ENCODE results near the gene FAIM2. TPM values are rescaled to one million over a fixed set of nuclear protein-coding genes. Genes with fewer than 3 reads are reported as not detected.
"Not testable (repeated sequence)": the region's sequence is repeated elsewhere in the genome, so short reads cannot be mapped to it uniquely, and the experiment has no call there.

The FAIM2 gene
- total RNA-seq, 1 experiment from 2014 or later = 0.09 TPM

DNA sequence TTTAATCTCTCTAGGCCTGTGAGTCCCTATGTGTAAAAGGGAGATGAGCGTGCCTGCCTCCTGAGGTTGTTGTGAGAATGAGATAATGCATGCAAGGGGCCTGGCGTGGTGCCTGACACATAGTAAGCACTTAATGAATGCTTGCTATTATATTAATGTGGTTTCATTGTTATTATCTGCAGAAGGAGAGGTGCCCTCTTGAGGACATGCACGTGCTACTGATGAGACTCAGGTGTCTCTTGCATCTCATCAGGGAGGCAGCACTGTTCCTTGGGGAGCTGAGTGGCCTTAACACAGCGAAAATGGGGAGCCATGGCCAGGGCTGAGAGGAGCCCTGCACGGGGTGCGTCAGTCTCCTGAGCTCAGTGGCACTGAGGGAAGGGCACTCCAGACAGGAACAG, 30.9 kb downstream of the FAIM2 start:
- H3K4me1 ChIP-seq = peaks cover 30% of the 10 kb centered on the region
- Mint-ChIP-seq H3K27ac (ENCODE audit: unreplicated experiment) (no peak overlapping the region), H3K9me3 (ENCODE audit: unreplicated experiment) (peaks cover 5% of the 10 kb centered on the region), H3K4me1 (ENCODE audit: low read depth, unreplicated experiment) (peaks cover 18% of the 10 kb centered on the region), H3K27me3 (ENCODE audit: insufficient read depth, unreplicated experiment) (no peaks in the 10 kb centered on the region), H3K36me3 (ENCODE audit: insufficient read depth, unreplicated experiment) (peaks cover 2% of the 10 kb centered on the region), H3K4me3 (ENCODE audit: unreplicated experiment) (no peak overlapping the region)
- H3K4me3 ChIP-seq (ENCODE audit: low read depth, low read length) = no peak overlapping the region
- intact Hi-C loops (cut with micrococcal nuclease; ENCODE audit: unreplicated experiment) = no loop called here
- BruUV-seq (replicated peaks) = no TSS peak
- POLR2A ChIA-PET = no interaction called here
- H3K9me3 ChIP-seq = no peaks in the 10 kb centered on the region
- CTCF ChIA-PET = interaction anchor here (1.1 kb wide), 1 partner anchor 22 kb away, joined by 3 read pairs; no protein-coding TSS in a partner anchor
- no peaks in the 10 kb centered on the region for H3K36me3 ChIP-seq (ENCODE audit: control insufficient read depth, insufficient read depth, low read length)
- no peaks in the 10 kb centered on the region for H3K27me3 ChIP-seq (replicated peaks; ENCODE audit: control insufficient read depth, insufficient read depth, low read length)
- TF ChIP-seq CTCF (IDR thresholded peaks at IDR 0.05; ENCODE audit: insufficient read depth in 1 of 2, low read depth in 1 of 2, low read length in 1 of 2, severe bottlenecking in 1 of 2, unreplicated experiment in 1 of 2) = no peak
- no peak for DNase-seq

- H3K36me3 ChIP-seq (ENCODE audit: control insufficient read depth, insufficient read depth, low read length) = no peaks in the 10 kb centered on the region
- peaks cover 22% of the 10 kb centered on the region for H3K4me1 Mint-ChIP-seq (ENCODE audit: low read depth, unreplicated experiment)
- no TSS peak for BruUV-seq (replicated peaks)
- no peaks in the 10 kb centered on the region for H3K27me3 ChIP-seq (replicated peaks; ENCODE audit: control insufficient read depth, insufficient read depth, low read length)
- no peak overlapping the region for H3K4me3 Mint-ChIP-seq (ENCODE audit: unreplicated experiment)
- ChIA-PET CTCF (interaction anchor here (1.1 kb wide), 1 partner anchor 22 kb away, joined by 3 read pairs; no protein-coding TSS in a partner anchor), POLR2A (interaction anchor here (0.6 kb wide), 2 partner anchors 45 to 178 kb away, joined by 3 to 5 read pairs; no protein-coding TSS in a partner anchor)
- no peaks in the 10 kb centered on the region for H3K27me3 Mint-ChIP-seq (ENCODE audit: insufficient read depth, unreplicated experiment)
- peak overlapping the region; percentile 26 for H3K27ac Mint-ChIP-seq (ENCODE audit: unreplicated experiment)
- TF ChIP-seq CTCF (IDR thresholded peaks at IDR 0.05; ENCODE audit: insufficient read depth in 1 of 2, low read depth in 1 of 2, low read length in 1 of 2, severe bottlenecking in 1 of 2, unreplicated experiment in 1 of 2) = no peak
- H3K36me3 Mint-ChIP-seq (ENCODE audit: insufficient read depth, unreplicated experiment) = peaks cover 6% of the 10 kb centered on the region
- H3K9me3 ChIP-seq = no peaks in the 10 kb centered on the region
- intact Hi-C loops (cut with micrococcal nuclease; ENCODE audit: unreplicated experiment) = no loop called here
- H3K4me3 ChIP-seq (ENCODE audit: low read depth, low read length) = no peak overlapping the region
- H3K4me1 ChIP-seq = peaks cover 34% of the 10 kb centered on the region
- DNase-seq = no peak
- H3K9me3 Mint-ChIP-seq (ENCODE audit: unreplicated experiment) = peaks cover under 1% of the 10 kb centered on the region
Observed at GRCh38 chr12:49872381-49872780, 31.3 kb downstream of the FAIM2 start.

- DNase-seq; H3K36me3 ChIP-seq (ENCODE audit: control insufficient read depth, insufficient read depth, low read length); H3K4me3 ChIP-seq (ENCODE audit: low read depth, low read length); H3K27me3 Mint-ChIP-seq (ENCODE audit: insufficient read depth, unreplicated experiment); intact Hi-C loops (cut with micrococcal nuclease; ENCODE audit: unreplicated experiment); H3K36me3 Mint-ChIP-seq (ENCODE audit: insufficient read depth, unreplicated experiment); BruUV-seq (replicated peaks); H3K9me3 Mint-ChIP-seq (ENCODE audit: unreplicated experiment); H3K27me3 ChIP-seq (replicated peaks; ENCODE audit: control insufficient read depth, insufficient read depth, low read length); H3K4me3 Mint-ChIP-seq (ENCODE audit: unreplicated experiment); H3K9me3 ChIP-seq: not testable (repeated sequence)
- peaks cover 39% of the 10 kb centered on the region for H3K4me1 ChIP-seq
- ChIA-PET POLR2A (interaction anchor here (0.6 kb wide), 2 partner anchors 45 to 179 kb away, joined by 3 to 5 read pairs; no protein-coding TSS in a partner anchor), CTCF (interaction anchor here (1.1 kb wide), 1 partner anchor 23 kb away, joined by 3 read pairs; no protein-coding TSS in a partner anchor)
- Mint-ChIP-seq H3K4me1 (ENCODE audit: low read depth, unreplicated experiment) (peaks cover 28% of the 10 kb centered on the region), H3K27ac (ENCODE audit: unreplicated experiment) (peak overlapping the region; percentile 26)
Observed at GRCh38 chr12:49871811-49872251, 31.9 kb downstream of the FAIM2 start.

All from Caco-2 (cell line).